Measurements from ENCODE around the gene HMGB1. TPM values are rescaled to one million over a fixed set of nuclear protein-coding genes. Genes with fewer than 3 reads are reported as not detected.

Gene HMGB1
- total RNA-seq, 1 experiment from 2014 or later: 660 TPM

DNA sequence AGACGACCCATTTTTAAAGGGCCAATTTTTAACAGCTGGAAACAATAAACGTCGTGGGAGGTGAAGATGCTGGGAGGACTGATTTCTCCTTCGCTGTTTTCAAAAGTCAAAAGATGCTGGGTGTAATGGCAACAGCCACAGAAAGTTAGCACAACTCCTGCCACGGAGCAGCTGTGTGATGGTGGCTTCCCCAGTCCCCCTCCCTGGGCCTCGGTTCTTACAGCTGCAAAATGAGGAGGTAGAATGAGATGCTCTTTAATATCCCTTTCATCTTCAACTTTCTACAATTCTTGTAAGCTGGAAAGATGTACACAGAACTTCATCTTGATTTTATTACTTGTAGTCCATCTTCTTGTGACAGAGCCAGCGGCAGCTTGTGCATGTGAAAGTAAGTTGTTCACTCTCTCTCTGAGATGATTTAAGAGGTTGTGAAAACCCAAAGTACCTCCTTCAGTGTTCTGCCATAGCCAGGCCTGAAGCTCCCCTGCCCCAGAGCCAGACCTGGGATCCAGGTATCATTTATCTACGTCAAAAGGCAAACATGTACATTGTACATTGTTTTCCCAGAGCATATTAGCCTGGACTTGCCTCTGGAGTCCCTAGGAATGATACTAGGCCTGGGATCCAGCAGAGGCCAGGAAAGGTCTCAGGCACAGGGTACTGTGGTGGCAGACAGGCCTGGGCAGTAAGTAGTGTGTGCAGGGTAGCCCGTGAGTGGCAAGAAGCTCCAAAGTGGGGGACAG lies 46.8 kb downstream of the HMGB1 start:
- H3K9me3 ChIP-seq (ENCODE audit: low read length): no peaks in the 10 kb centered on the region
- H4K20me1 ChIP-seq (ENCODE audit: insufficient read depth, low read depth, low read length): no peaks in the 10 kb centered on the region
- H3K9ac ChIP-seq (ENCODE audit: low read length): peak overlapping the region; percentile 22; the same call in 1 of the 2 replicates
- H3K27me3 ChIP-seq (ENCODE audit: low read length): no peaks in the 10 kb centered on the region
- H3K9me2 ChIP-seq (replicated peaks; ENCODE audit: insufficient read depth, low read length): no peaks in the 10 kb centered on the region
- H2AFZ ChIP-seq (ENCODE audit: low read length): no peak overlapping the region
- peaks cover 84% of the 10 kb centered on the region for H3K4me1 ChIP-seq (ENCODE audit: low read length)
- DNase-seq: no peak
- peak overlapping the region; percentile 96 for H3K27ac ChIP-seq (ENCODE audit: low read length)
- H3K79me2 ChIP-seq (ENCODE audit: low read length): peaks cover 8% of the 10 kb centered on the region; the same call in 1 of the 2 replicates
- H3K4me2 ChIP-seq (ENCODE audit: low read depth, low read length, poor library complexity, severe bottlenecking): peak overlapping the region; percentile 10
- no peak overlapping the region for H3K4me3 ChIP-seq (ENCODE audit: low read length)
- H3K36me3 ChIP-seq (ENCODE audit: insufficient read depth, low read length): no peaks in the 10 kb centered on the region

DNA sequence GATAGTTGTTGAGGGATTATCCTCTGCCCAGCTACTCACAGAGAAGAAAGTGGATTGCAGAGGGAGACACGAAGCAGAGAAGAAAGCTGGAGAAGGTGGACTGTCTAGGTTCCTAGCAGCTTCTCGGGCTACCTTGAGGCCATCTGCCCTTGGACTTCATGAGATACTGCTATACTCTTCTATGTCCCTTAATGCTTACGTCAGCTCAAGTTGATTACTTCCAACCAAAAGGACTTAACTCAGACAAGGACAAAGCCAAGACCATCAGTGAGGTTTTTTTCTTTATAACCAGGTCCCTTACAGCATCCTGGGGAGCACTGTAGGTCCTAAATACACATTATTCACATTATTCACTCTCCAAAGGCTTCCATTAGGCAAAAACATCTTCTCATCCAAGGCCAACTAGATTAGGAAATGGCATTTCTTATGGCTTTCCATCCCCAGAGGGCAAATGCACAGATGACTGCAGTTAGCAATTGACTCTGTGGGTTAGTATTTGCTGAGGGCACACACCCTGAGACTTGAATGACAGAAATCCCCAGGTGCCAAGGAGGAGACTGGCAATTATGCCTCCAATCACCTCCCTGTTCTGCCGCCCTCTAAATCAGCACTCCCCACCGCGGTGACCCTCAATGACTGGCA lies 47.5 kb downstream of the HMGB1 start:
- peak overlapping the region; percentile 10 for H3K4me2 ChIP-seq (ENCODE audit: low read depth, low read length, poor library complexity, severe bottlenecking)

DNA sequence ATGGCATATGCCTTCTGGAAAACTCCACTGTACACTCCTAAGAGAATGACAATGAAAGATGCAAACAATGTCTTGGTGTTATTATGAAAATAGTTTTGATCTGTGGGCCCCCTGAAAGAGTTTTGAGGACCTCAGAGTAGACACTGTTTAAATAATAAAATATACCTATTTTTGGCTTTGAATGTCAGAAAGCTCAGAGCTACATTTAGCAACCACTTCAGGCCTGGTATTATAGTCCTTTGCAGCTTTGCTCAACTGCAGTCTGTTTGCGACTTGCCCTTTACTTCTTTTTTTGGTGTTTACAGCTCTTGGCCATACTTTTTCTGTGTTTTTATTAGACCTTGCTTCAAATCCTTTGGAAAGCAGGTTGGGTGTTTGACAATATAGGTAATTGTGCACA lies 49.3 kb downstream of the HMGB1 start:
- no peak overlapping the region for H2AFZ ChIP-seq (ENCODE audit: low read length)
- H3K27me3 ChIP-seq (ENCODE audit: low read length): no peaks in the 10 kb centered on the region
- no peaks in the 10 kb centered on the region for H3K36me3 ChIP-seq (ENCODE audit: insufficient read depth, low read length)
- H4K20me1 ChIP-seq (ENCODE audit: insufficient read depth, low read depth, low read length): no peaks in the 10 kb centered on the region
- H3K4me2 ChIP-seq (ENCODE audit: low read depth, low read length, poor library complexity, severe bottlenecking): peak overlapping the region; percentile 66
- no peak overlapping the region for H3K4me3 ChIP-seq (ENCODE audit: low read length)
- H3K27ac ChIP-seq (ENCODE audit: low read length): peak overlapping the region; percentile 82
- H3K9me3 ChIP-seq (ENCODE audit: low read length): no peaks in the 10 kb centered on the region
- DNase-seq: peak; percentile 85
- H3K9ac ChIP-seq (ENCODE audit: low read length): no peak overlapping the region
- H3K9me2 ChIP-seq (replicated peaks; ENCODE audit: insufficient read depth, low read length): no peaks in the 10 kb centered on the region
- peaks cover 78% of the 10 kb centered on the region for H3K4me1 ChIP-seq (ENCODE audit: low read length)
- no peaks in the 10 kb centered on the region for H3K79me2 ChIP-seq (ENCODE audit: low read length)

More for the DNA sequence above, 47.5 kb downstream of the HMGB1 start:
- Histone ChIP-seq H3K27me3 (ENCODE audit: low read length) (no peaks in the 10 kb centered on the region), H3K27ac (ENCODE audit: low read length) (peak overlapping the region; percentile 96), H3K4me3 (ENCODE audit: low read length) (no peak overlapping the region), H3K79me2 (ENCODE audit: low read length) (peaks cover 8% of the 10 kb centered on the region; the same call in 1 of the 2 replicates), H3K9me2 (replicated peaks; ENCODE audit: insufficient read depth, low read length) (no peaks in the 10 kb centered on the region), H3K9me3 (ENCODE audit: low read length) (no peaks in the 10 kb centered on the region), H2AFZ (ENCODE audit: low read length) (no peak overlapping the region), H3K4me1 (ENCODE audit: low read length) (peaks cover 81% of the 10 kb centered on the region), H3K36me3 (ENCODE audit: insufficient read depth, low read length) (no peaks in the 10 kb centered on the region), H4K20me1 (ENCODE audit: insufficient read depth, low read depth, low read length) (no peaks in the 10 kb centered on the region), H3K9ac (ENCODE audit: low read length) (no peak overlapping the region)
- no peak for DNase-seq

DNA sequence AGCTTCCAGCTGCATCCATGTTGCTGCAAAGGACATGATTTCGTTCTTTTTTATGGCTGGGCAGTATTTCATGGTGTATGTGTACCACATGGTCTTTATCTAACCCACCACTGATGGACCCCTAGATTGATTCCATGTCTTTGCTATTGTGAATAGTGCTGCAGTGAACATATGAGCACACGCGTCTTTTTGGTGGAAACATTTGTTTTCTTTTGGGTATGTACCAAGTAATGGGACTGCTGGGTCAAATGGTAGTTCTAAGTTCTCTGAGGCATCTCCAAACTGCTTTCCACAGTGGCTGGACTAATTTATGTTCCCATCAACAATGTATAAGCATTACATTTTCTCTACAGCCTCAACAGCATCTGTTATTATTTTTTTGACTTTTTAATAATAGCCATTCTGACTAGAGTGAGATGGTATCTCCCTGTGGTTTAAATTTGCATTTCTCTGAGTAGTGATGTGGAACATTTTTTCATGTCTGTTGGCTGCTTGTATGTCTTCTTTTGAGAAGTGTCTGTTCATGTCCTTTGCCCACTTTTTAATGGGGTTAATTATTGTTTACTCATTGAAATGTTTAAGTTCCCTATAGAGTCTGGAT lies 50.2 kb downstream of the HMGB1 start:
- DNase-seq: peak; percentile 85
- Histone ChIP-seq H3K27me3 (ENCODE audit: low read length) (no peaks in the 10 kb centered on the region), H4K20me1 (ENCODE audit: insufficient read depth, low read depth, low read length) (no peaks in the 10 kb centered on the region), H3K36me3 (ENCODE audit: insufficient read depth, low read length) (no peaks in the 10 kb centered on the region), H3K27ac (ENCODE audit: low read length) (peak overlapping the region; percentile 82), H3K9ac (ENCODE audit: low read length) (0 out of 2 replicates have a peak overlapping the region, but pooled peaks have one; percentile 27), H3K4me2 (ENCODE audit: low read depth, low read length, poor library complexity, severe bottlenecking) (peak overlapping the region; percentile 66), H3K9me3 (ENCODE audit: low read length) (no peaks in the 10 kb centered on the region), H2AFZ (ENCODE audit: low read length) (no peak overlapping the region), H3K9me2 (replicated peaks; ENCODE audit: insufficient read depth, low read length) (no peaks in the 10 kb centered on the region), H3K4me1 (ENCODE audit: low read length) (peaks cover 69% of the 10 kb centered on the region), H3K4me3 (ENCODE audit: low read length) (0 out of 2 replicates have a peak overlapping the region, but pooled peaks have one; percentile 29), H3K79me2 (ENCODE audit: low read length) (no peaks in the 10 kb centered on the region)

DNA sequence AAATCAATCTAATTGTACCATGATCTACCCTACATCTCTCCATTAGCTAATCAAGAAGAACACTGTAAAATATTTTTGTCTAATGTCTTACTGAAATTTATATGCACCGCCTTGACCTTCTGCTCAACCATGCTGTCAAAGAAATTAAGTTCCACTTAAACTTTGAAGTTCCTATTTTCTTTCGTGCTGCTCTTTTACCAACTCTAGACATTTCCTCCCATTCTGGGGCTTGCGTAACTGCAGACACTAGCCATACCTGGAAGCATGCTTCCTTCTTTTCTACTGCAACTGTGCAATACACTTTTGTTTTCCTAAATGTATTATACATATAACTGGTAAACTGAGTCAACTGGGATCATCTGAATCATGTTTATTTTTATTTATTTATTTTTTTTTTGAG lies 51.9 kb downstream of the HMGB1 start:
- Histone ChIP-seq H3K9me3 (ENCODE audit: low read length) (no peaks in the 10 kb centered on the region), H3K4me1 (ENCODE audit: low read length) (peaks cover 54% of the 10 kb centered on the region), H3K27me3 (ENCODE audit: low read length) (no peaks in the 10 kb centered on the region), H3K4me3 (ENCODE audit: low read length) (no peak overlapping the region), H3K9ac (ENCODE audit: low read length) (no peak overlapping the region), H3K79me2 (ENCODE audit: low read length) (no peaks in the 10 kb centered on the region), H2AFZ (ENCODE audit: low read length) (no peak overlapping the region), H3K4me2 (ENCODE audit: low read depth, low read length, poor library complexity, severe bottlenecking) (no peak overlapping the region), H3K36me3 (ENCODE audit: insufficient read depth, low read length) (no peaks in the 10 kb centered on the region), H3K9me2 (replicated peaks; ENCODE audit: insufficient read depth, low read length) (no peaks in the 10 kb centered on the region), H4K20me1 (ENCODE audit: insufficient read depth, low read depth, low read length) (no peaks in the 10 kb centered on the region), H3K27ac (ENCODE audit: low read length) (no peak overlapping the region)
- DNase-seq: no peak

DNA sequence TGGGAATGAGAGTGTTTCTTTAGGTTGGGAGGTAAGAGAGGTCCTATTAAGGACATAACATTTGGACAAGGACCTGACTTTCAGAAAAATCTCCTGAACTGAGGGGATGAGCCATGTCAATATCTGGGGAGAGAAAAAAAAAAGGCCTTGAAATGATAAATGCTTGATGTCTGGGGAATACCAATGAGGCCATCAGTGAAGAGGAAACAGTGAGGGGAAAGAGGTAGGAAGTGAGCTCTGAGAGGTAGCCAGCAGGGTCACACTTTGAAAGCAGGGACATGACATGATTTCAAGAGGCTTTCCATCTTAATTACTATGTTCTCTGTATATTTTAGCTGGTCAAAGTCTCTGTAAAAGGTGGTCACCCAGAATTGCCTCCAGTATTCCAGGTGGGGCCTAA lies 53.4 kb downstream of the HMGB1 start:
- Histone ChIP-seq H3K36me3 (ENCODE audit: insufficient read depth, low read length) (no peaks in the 10 kb centered on the region), H2AFZ (ENCODE audit: low read length) (no peak overlapping the region), H3K27me3 (ENCODE audit: low read length) (no peaks in the 10 kb centered on the region), H3K4me3 (ENCODE audit: low read length) (no peak overlapping the region), H3K9ac (ENCODE audit: low read length) (no peak overlapping the region), H3K79me2 (ENCODE audit: low read length) (no peaks in the 10 kb centered on the region), H3K9me2 (replicated peaks; ENCODE audit: insufficient read depth, low read length) (no peaks in the 10 kb centered on the region), H3K9me3 (ENCODE audit: low read length) (no peaks in the 10 kb centered on the region), H3K27ac (ENCODE audit: low read length) (no peak overlapping the region), H3K4me2 (ENCODE audit: low read depth, low read length, poor library complexity, severe bottlenecking) (no peak overlapping the region), H4K20me1 (ENCODE audit: insufficient read depth, low read depth, low read length) (no peaks in the 10 kb centered on the region), H3K4me1 (ENCODE audit: low read length) (peaks cover 48% of the 10 kb centered on the region)
- DNase-seq: no peak

DNA sequence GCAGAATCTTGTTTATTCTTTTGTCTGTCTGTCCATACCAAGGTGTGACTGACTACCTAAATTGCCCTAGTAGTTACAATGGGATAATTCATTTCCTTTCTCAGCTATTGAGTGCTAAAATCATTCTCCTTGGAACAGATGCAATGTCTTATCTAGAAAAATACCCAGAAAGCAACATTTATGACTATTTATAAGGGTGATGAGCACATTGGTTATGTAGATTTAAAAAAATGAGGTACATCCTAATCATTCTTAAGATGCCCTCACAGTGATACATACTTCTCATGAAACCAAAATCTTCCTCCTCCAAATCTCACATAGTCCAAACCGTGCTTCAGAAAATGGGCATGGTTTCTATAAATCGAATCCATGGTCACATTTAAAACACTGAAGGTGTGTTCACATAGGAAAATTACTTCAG lies 55.0 kb downstream of the HMGB1 start:
- Histone ChIP-seq H4K20me1 (ENCODE audit: insufficient read depth, low read depth, low read length) (no peaks in the 10 kb centered on the region), H3K36me3 (ENCODE audit: insufficient read depth, low read length) (no peaks in the 10 kb centered on the region), H3K9me2 (replicated peaks; ENCODE audit: insufficient read depth, low read length) (no peaks in the 10 kb centered on the region), H3K27me3 (ENCODE audit: low read length) (no peaks in the 10 kb centered on the region), H3K4me1 (ENCODE audit: low read length) (peaks cover 42% of the 10 kb centered on the region), H3K27ac (ENCODE audit: low read length) (no peak overlapping the region), H2AFZ (ENCODE audit: low read length) (no peak overlapping the region), H3K9ac (ENCODE audit: low read length) (no peak overlapping the region), H3K9me3 (ENCODE audit: low read length) (no peaks in the 10 kb centered on the region), H3K4me2 (ENCODE audit: low read depth, low read length, poor library complexity, severe bottlenecking) (no peak overlapping the region), H3K79me2 (ENCODE audit: low read length) (no peaks in the 10 kb centered on the region), H3K4me3 (ENCODE audit: low read length) (no peak overlapping the region)
- DNase-seq: no peak

Measured in Karpas-422 (cell line).